IMR-90 (cell line): ENCODE results near the gene CHM.

Experiments used
- CHD1 ChIP-seq: IDR thresholded peaks from 2 replicates; pipeline ENCODE4 v1.6.1; 2012; ENCODE audit warnings: low read depth, low read length, improper control_type of control experiment
- CTCF ChIP-seq: conservative IDR thresholded peaks from 2 replicates; pipeline ENCODE4 v1.5.1; 2012; ENCODE audit warnings: mild to moderate bottlenecking, low read depth, low read length, improper control_type of control experiment
- ELK1 ChIP-seq: fragments of 150-350 bp; IDR thresholded peaks from 2 replicates; pipeline ENCODE4 v1.6.1; 2016; ENCODE audit warnings: low read depth, mild to moderate bottlenecking, low read length, moderate library complexity, borderline replicate concordance
- FOS ChIP-seq: fragments of 150-350 bp; IDR thresholded peaks from 2 replicates; pipeline ENCODE4 v1.6.1; 2016; ENCODE audit warnings: low read depth, low read length
- MAFK ChIP-seq: IDR thresholded peaks from 2 replicates; pipeline ENCODE4 v1.6.1; 2012; ENCODE audit warnings: low read depth, low read length, improper control_type of control experiment
- MAZ ChIP-seq: IDR thresholded peaks from 2 replicates; pipeline ENCODE4 v1.6.1; 2012; ENCODE audit warnings: low read depth, mild to moderate bottlenecking, low read length, improper control_type of control experiment, moderate library complexity, borderline replicate concordance
- NFE2L2 ChIP-seq: fragments of 150-350 bp; IDR thresholded peaks from 2 replicates; pipeline ENCODE4 v1.6.1; 2016; ENCODE audit warnings: low read depth, mild to moderate bottlenecking, low read length
- POLR2A ChIP-seq: IDR thresholded peaks from 2 replicates; pipeline ENCODE4 v1.6.1; 2012; ENCODE audit warnings: mild to moderate bottlenecking, low read depth, low read length
- RAD21 ChIP-seq: IDR thresholded peaks from 2 replicates; pipeline ENCODE4 v1.6.1; 2012; ENCODE audit warnings: low read length, improper control_type of control experiment
- RCOR1 ChIP-seq: IDR thresholded peaks from 2 replicates; pipeline ENCODE4 v1.6.1; 2012; ENCODE audit warnings: mild to moderate bottlenecking, low read length, improper control_type of control experiment; ENCODE audit not compliant: insufficient replicate concordance
- RFX5 ChIP-seq: IDR thresholded peaks from 2 replicates; pipeline ENCODE4 v1.8.0; 2012; ENCODE audit warnings: low read depth, mild to moderate bottlenecking, low read length, moderate library complexity
- SMC3 ChIP-seq: fragments of 150-350 bp; IDR thresholded peaks from 2 replicates; pipeline ENCODE4 v1.6.1; 2016; ENCODE audit warnings: low read depth, mild to moderate bottlenecking, antibody characterized with exemption, low read length, moderate library complexity

- TF ChIP-seq CTCF (no peak), CHD1 (no peak), RFX5 (no peak), SMC3 (no peak), NFE2L2 (no peak), MAFK (no peak), POLR2A (no peak), MAZ (no peak), RAD21 (no peak), FOS (no peak), RCOR1 (no peak), ELK1 (no peak)
Observed at GRCh38 chrX:85906399-85906798, 141.0 kb downstream of the CHM start.
